Measurements from ENCODE around the gene CREB3L2. TPM values are rescaled to one million over a fixed set of nuclear protein-coding genes. Genes with fewer than 3 reads are reported as not detected.

CREB3L2 gene
- total and polyA plus RNA-seq, 2 donors (not counting 1 experiment from before 2014, with no cell fraction given): 39.3 to 63.7 TPM

DNA sequence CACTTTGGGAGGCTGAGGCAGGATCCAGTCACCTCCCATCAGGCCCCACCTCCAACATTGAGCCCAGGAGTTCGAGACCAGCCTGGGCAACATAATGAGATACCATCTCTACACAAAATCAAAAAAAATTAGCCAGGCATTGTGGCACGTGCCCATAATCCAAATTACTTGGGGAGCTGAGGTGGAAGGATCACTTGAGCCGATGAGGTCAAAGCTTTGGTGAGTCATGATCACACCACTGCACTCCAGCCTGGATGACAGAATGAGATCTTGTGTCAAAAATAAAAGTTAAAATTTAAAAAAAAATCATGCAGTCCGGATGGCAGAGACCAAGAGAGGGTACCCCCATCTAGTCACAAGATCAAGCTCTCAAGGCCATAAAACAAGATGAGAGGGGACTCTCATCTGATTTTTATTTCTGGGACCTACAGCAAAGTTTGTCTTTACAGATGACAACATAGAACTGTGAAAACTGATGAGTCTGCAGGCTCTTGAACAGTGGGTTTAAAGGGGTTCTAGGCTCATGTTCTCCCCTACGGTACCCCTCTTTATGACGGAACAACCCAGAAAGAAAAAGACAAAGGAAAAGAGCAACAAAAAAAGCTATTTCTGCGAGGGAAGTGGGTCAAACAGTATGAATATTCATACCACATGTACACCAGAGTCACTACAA lies 28.9 kb upstream of the CREB3L2 start:
- H3K9ac ChIP-seq (ENCODE audit: insufficient read depth, low read length): no peak overlapping the region
- TF ChIP-seq CTCF (conservative IDR thresholded peaks at IDR 0.05 in 1 of 2, IDR thresholded peaks at IDR 0.05 in 1 of 2; ENCODE audit: low read depth in 1 of 2, low read length in 2 of 2) (no peak), EZH2 (IDR thresholded peaks at IDR 0.05; ENCODE audit: low read length, missing control alignments) (no peak)
- no peaks in the 10 kb centered on the region for H3K4me1 ChIP-seq (ENCODE audit: control insufficient read depth, extremely low read depth, insufficient read depth, low read length)
- H3K4me2 ChIP-seq (ENCODE audit: extremely low read depth, insufficient read depth, low read length): no peak overlapping the region
- no peaks in the 10 kb centered on the region for H4K20me1 ChIP-seq (ENCODE audit: control insufficient read depth, extremely low read depth, insufficient read depth, low read length)
- H3K79me2 ChIP-seq (ENCODE audit: control insufficient read depth, insufficient read depth, low read length): no peaks in the 10 kb centered on the region
- no peak overlapping the region for H3K4me3 ChIP-seq (replicated peaks in 1 of 4; ENCODE audit: control extremely low read depth in 1 of 4, insufficient read depth in 1 of 4, low read depth in 3 of 4, low read length in 4 of 4)
- H3K36me3 ChIP-seq (ENCODE audit: control insufficient read depth, insufficient read depth, low read length): no peaks in the 10 kb centered on the region
- DNase-seq (ENCODE audit: low read depth in 2 of 2): peak in 1 of 2 donors; percentile 27
- H3K27me3 ChIP-seq (ENCODE audit: control insufficient read depth, insufficient read depth, low read length): no peaks in the 10 kb centered on the region
- no peaks in the 10 kb centered on the region for H3K9me3 ChIP-seq (ENCODE audit: control insufficient read depth, insufficient read depth, low read depth, low read length)
- H3K27ac ChIP-seq (ENCODE audit: insufficient read depth, low read length): no peak overlapping the region
- no peak overlapping the region for H2AFZ ChIP-seq (ENCODE audit: low read length)

- Histone ChIP-seq H3K4me2 (ENCODE audit: extremely low read depth, insufficient read depth, low read length) (no peak overlapping the region), H3K9me3 (ENCODE audit: control insufficient read depth, insufficient read depth, low read depth, low read length) (no peaks in the 10 kb centered on the region), H3K4me3 (replicated peaks in 1 of 4; ENCODE audit: control extremely low read depth in 1 of 4, insufficient read depth in 1 of 4, low read depth in 3 of 4, low read length in 4 of 4) (no peak overlapping the region), H3K27me3 (ENCODE audit: control insufficient read depth, insufficient read depth, low read length) (no peaks in the 10 kb centered on the region), H3K36me3 (ENCODE audit: control insufficient read depth, insufficient read depth, low read length) (no peaks in the 10 kb centered on the region), H2AFZ (ENCODE audit: low read length) (no peak overlapping the region), H3K4me1 (ENCODE audit: control insufficient read depth, extremely low read depth, insufficient read depth, low read length) (no peaks in the 10 kb centered on the region), H3K27ac (ENCODE audit: insufficient read depth, low read length) (no peak overlapping the region), H3K79me2 (ENCODE audit: control insufficient read depth, insufficient read depth, low read length) (no peaks in the 10 kb centered on the region), H4K20me1 (ENCODE audit: control insufficient read depth, extremely low read depth, insufficient read depth, low read length) (no peaks in the 10 kb centered on the region), H3K9ac (ENCODE audit: insufficient read depth, low read length) (no peak overlapping the region)
- peak in 1 of 2 donors; percentile 27 for DNase-seq (ENCODE audit: low read depth in 2 of 2)
- no peak for TF ChIP-seq EZH2 (IDR thresholded peaks at IDR 0.05; ENCODE audit: low read length, missing control alignments)
- no peak for TF ChIP-seq CTCF (conservative IDR thresholded peaks at IDR 0.05 in 1 of 2, IDR thresholded peaks at IDR 0.05 in 1 of 2; ENCODE audit: low read depth in 1 of 2, low read length in 2 of 2)
Observed at GRCh38 chr7:138029941-138030340, 28.1 kb upstream of the CREB3L2 start.

- Histone ChIP-seq H2AFZ (ENCODE audit: low read length) (no peak overlapping the region), H3K4me2 (ENCODE audit: extremely low read depth, insufficient read depth, low read length) (no peak overlapping the region), H3K79me2 (ENCODE audit: control insufficient read depth, insufficient read depth, low read length) (no peaks in the 10 kb centered on the region), H3K9me3 (ENCODE audit: control insufficient read depth, insufficient read depth, low read depth, low read length) (no peaks in the 10 kb centered on the region), H3K36me3 (ENCODE audit: control insufficient read depth, insufficient read depth, low read length) (no peaks in the 10 kb centered on the region), H3K4me3 (replicated peaks in 1 of 4; ENCODE audit: control extremely low read depth in 1 of 4, insufficient read depth in 1 of 4, low read depth in 3 of 4, low read length in 4 of 4) (no peak overlapping the region), H3K27ac (ENCODE audit: insufficient read depth, low read length) (no peak overlapping the region), H3K9ac (ENCODE audit: insufficient read depth, low read length) (no peak overlapping the region), H3K4me1 (ENCODE audit: control insufficient read depth, extremely low read depth, insufficient read depth, low read length) (no peaks in the 10 kb centered on the region), H3K27me3 (ENCODE audit: control insufficient read depth, insufficient read depth, low read length) (no peaks in the 10 kb centered on the region), H4K20me1 (ENCODE audit: control insufficient read depth, extremely low read depth, insufficient read depth, low read length) (no peaks in the 10 kb centered on the region)
- DNase-seq (ENCODE audit: low read depth in 2 of 2): no peak
- no peak for TF ChIP-seq CTCF (conservative IDR thresholded peaks at IDR 0.05 in 1 of 2, IDR thresholded peaks at IDR 0.05 in 1 of 2; ENCODE audit: low read depth in 1 of 2, low read length in 2 of 2)
- TF ChIP-seq EZH2 (IDR thresholded peaks at IDR 0.05; ENCODE audit: low read length, missing control alignments): no peak
Observed at GRCh38 chr7:138029126-138029525, 27.2 kb upstream of the CREB3L2 start.

Measured in fibroblast of lung (primary cell).